Measurements from ENCODE around the gene ATP1A4. TPM values are rescaled to one million over a fixed set of nuclear protein-coding genes. Genes with fewer than 3 reads are reported as not detected.

ATP1A4 gene
- total RNA-seq, 2 donors from 2014 or later: 0.68 to 1.1 TPM

GRCh38 chr1:160225345-160225744 lies 73.9 kb downstream of the ATP1A4 start:
- ATAC-seq (ENCODE audit: insufficient number of reproducible peaks, low FRiP score, low read depth): no peak
- no peak overlapping the region for H3K4me3 ChIP-seq
- no peak for TF ChIP-seq CTCF (IDR thresholded peaks at IDR 0.05)
- no peak overlapping the region for H3K27ac ChIP-seq
- no peak for DNase-seq (ENCODE audit: low spot score)
- no peaks in the 10 kb centered on the region for H3K4me1 ChIP-seq (ENCODE audit: control insufficient read depth in 1 of 2, low read depth in 2 of 2)
- no peaks in the 10 kb centered on the region for H3K9me3 ChIP-seq
- no peaks in the 10 kb centered on the region for H3K27me3 ChIP-seq (replicated peaks; ENCODE audit: insufficient read depth)
- peaks cover 73% of the 10 kb centered on the region for H3K36me3 ChIP-seq

GRCh38 chr1:160226623-160227022 lies 75.2 kb downstream of the ATP1A4 start:
- TF ChIP-seq CTCF (IDR thresholded peaks at IDR 0.05): no peak
- DNase-seq (ENCODE audit: low spot score) (no peak), ATAC-seq (ENCODE audit: insufficient number of reproducible peaks, low FRiP score, low read depth) (no peak)
- Histone ChIP-seq H3K27ac (no peak overlapping the region), H3K4me1 (ENCODE audit: control insufficient read depth in 1 of 2, low read depth in 2 of 2) (no peaks in the 10 kb centered on the region), H3K36me3 (peaks cover 77% of the 10 kb centered on the region), H3K27me3 (replicated peaks; ENCODE audit: insufficient read depth) (no peaks in the 10 kb centered on the region), H3K4me3 (no peak overlapping the region), H3K9me3 (no peaks in the 10 kb centered on the region)

GRCh38 chr1:160227034-160227433 lies 75.6 kb downstream of the ATP1A4 start:
- no peak overlapping the region for H3K27ac ChIP-seq
- no peaks in the 10 kb centered on the region for H3K9me3 ChIP-seq
- no peak for TF ChIP-seq CTCF (IDR thresholded peaks at IDR 0.05)
- no peak overlapping the region for H3K4me3 ChIP-seq
- no peaks in the 10 kb centered on the region for H3K4me1 ChIP-seq (ENCODE audit: control insufficient read depth in 1 of 2, low read depth in 2 of 2)
- no peaks in the 10 kb centered on the region for H3K27me3 ChIP-seq (replicated peaks; ENCODE audit: insufficient read depth)
- ATAC-seq (ENCODE audit: insufficient number of reproducible peaks, low FRiP score, low read depth): no peak
- H3K36me3 ChIP-seq: peaks cover 78% of the 10 kb centered on the region
- DNase-seq (ENCODE audit: low spot score): no peak

- TF ChIP-seq CTCF (IDR thresholded peaks at IDR 0.05): no peak
- no peak overlapping the region for H3K27ac ChIP-seq
- H3K27me3 ChIP-seq (replicated peaks; ENCODE audit: insufficient read depth): no peaks in the 10 kb centered on the region
- peaks cover 75% of the 10 kb centered on the region for H3K36me3 ChIP-seq
- no peak for ATAC-seq (ENCODE audit: insufficient number of reproducible peaks, low FRiP score, low read depth)
- no peak overlapping the region for H3K4me3 ChIP-seq
- no peaks in the 10 kb centered on the region for H3K4me1 ChIP-seq (ENCODE audit: control insufficient read depth in 1 of 2, low read depth in 2 of 2)
- no peaks in the 10 kb centered on the region for H3K9me3 ChIP-seq
- no peak for DNase-seq (ENCODE audit: low spot score)
These were observed 76.2 kb downstream of the ATP1A4 start for GRCh38 chr1:160227561-160227960.

GRCh38 chr1:160228431-160228830 lies 77.0 kb downstream of the ATP1A4 start:
- Histone ChIP-seq H3K27ac (no peak overlapping the region), H3K4me1 (ENCODE audit: control insufficient read depth in 1 of 2, low read depth in 2 of 2) (no peaks in the 10 kb centered on the region), H3K36me3 (peaks cover 66% of the 10 kb centered on the region), H3K27me3 (replicated peaks; ENCODE audit: insufficient read depth) (no peaks in the 10 kb centered on the region), H3K4me3 (no peak overlapping the region), H3K9me3 (no peaks in the 10 kb centered on the region)
- no peak for ATAC-seq (ENCODE audit: insufficient number of reproducible peaks, low FRiP score, low read depth)
- DNase-seq (ENCODE audit: low spot score): no peak
- TF ChIP-seq CTCF (IDR thresholded peaks at IDR 0.05): no peak
